LNCaP clone FGC (cell line): ENCODE data around the gene PXT1.

Source experiments
- DNase-seq: peaks from one replicate; pipeline ENCODE4 v3.0.0-alpha.2; 2011; ENCODE audit warnings: low read depth
- H3K4me3 ChIP-seq: 2 replicates; pipeline ENCODE4 v1.5.1; 2011; ENCODE audit warnings: mild to moderate bottlenecking, low read depth, low read length, control low read depth
- TF ChIP-seq, protein P1 (sequence below): IDR thresholded peaks from 2 replicates; pipeline ENCODE4 v1.5.1; 2012; ENCODE audit warnings: mild to moderate bottlenecking; ENCODE audit not compliant: control insufficient read depth, insufficient read depth; ENCODE audit errors: extremely low read depth

The PXT1 gene

GRCh38 chr6:36430351-36430750, 12.3 kb downstream of the PXT1 start:
- TF ChIP-seq, protein P1, sequence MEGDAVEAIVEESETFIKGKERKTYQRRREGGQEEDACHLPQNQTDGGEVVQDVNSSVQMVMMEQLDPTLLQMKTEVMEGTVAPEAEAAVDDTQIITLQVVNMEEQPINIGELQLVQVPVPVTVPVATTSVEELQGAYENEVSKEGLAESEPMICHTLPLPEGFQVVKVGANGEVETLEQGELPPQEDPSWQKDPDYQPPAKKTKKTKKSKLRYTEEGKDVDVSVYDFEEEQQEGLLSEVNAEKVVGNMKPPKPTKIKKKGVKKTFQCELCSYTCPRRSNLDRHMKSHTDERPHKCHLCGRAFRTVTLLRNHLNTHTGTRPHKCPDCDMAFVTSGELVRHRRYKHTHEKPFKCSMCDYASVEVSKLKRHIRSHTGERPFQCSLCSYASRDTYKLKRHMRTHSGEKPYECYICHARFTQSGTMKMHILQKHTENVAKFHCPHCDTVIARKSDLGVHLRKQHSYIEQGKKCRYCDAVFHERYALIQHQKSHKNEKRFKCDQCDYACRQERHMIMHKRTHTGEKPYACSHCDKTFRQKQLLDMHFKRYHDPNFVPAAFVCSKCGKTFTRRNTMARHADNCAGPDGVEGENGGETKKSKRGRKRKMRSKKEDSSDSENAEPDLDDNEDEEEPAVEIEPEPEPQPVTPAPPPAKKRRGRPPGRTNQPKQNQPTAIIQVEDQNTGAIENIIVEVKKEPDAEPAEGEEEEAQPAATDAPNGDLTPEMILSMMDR: no peak
- H3K4me3 ChIP-seq: no peak overlapping the region
- no peak for DNase-seq

DNA sequence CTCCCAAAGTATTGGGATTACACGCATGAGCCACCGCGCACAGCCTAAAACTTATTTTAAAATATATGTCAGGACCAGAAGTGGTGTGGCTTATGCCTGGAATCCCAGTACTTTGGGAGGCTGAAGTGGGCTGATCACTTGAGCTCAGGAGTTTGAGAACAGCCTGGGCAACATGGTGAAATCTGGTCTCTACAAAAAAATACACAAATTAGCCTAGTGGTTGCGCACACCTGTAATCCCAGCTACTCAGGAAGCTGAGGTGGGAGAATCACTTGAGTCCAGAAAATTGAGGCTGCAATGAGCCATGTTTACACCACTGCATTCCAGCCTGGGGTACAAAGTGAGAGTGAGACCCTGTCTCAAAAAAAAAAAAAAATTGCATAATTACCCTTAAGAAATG, 13.7 kb downstream of the PXT1 start:
- TF ChIP-seq, protein P1: peak; percentile 37
- H3K4me3 ChIP-seq: no peak overlapping the region
- no peak for DNase-seq

DNA sequence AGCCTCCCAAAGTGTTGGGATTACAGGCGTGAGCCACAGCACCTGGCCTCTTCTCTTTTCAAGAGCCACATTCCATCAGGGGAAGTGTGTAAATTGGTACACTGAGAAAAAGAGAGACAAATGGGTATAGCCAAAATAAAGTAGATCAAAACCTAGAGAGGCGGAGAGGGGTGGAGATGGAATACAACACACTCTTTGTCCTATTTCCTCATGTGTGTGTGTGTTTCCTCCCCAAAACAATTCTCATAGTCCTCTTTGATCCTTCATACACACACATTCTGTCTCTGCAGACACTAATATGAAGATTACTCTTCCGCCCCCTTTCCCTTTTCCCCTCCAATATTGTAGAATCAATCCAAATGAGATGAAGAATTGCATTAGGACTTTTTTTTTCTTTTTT, 16.0 kb downstream of the PXT1 start:
- no peak for DNase-seq
- TF ChIP-seq, protein P1: no peak
- no peak overlapping the region for H3K4me3 ChIP-seq

DNA sequence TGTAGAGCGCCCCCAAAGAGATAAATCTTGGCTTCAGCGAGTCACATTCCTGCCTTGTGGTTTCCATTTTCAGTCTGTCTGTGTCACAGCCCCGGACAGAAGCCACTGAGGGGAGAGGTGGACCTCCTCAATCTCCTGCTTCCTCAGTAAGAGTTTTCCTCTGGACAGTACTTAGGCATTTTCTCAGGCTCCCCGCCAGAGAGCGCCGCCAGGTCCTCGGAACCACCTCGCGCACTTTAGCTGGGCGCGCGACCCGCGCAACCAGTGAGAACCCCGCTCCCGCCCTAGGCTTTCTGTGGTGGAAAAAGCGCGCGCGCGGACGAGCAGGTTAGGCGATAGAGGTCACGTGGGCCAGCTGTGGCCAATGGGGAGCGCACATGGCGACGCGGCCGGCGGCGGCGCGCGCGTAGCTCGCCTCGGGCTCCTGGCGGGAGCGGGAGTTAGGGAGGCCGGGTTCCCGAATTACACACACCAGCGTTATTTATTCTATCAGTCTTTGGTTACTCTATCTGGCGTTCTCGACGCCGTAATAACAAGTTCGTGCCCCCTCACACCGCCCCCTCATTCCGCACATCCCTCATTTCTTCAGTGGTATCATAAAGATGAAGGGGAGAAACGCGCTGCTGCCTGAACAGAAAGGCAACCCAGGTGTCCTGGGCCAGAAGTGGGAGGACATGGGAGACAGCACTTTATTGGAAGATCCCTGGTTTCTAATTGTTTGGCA, 19.4 kb downstream of the PXT1 start:
- TF ChIP-seq, protein P1: peak; percentile 80
- peak; percentile 93 for DNase-seq
- H3K4me3 ChIP-seq: peak overlapping the region; percentile 56

GRCh38 chr6:36422714-36423100, 19.9 kb downstream of the PXT1 start:
- H3K4me3 ChIP-seq: peak overlapping the region; percentile 56
- DNase-seq: no peak
- TF ChIP-seq, protein P1: no peak

- no peak for DNase-seq
- H3K4me3 ChIP-seq: no peak overlapping the region
- TF ChIP-seq, protein P1: no peak
Measured at GRCh38 chr6:36419310-36419709, 23.3 kb downstream of the PXT1 start.

DNA sequence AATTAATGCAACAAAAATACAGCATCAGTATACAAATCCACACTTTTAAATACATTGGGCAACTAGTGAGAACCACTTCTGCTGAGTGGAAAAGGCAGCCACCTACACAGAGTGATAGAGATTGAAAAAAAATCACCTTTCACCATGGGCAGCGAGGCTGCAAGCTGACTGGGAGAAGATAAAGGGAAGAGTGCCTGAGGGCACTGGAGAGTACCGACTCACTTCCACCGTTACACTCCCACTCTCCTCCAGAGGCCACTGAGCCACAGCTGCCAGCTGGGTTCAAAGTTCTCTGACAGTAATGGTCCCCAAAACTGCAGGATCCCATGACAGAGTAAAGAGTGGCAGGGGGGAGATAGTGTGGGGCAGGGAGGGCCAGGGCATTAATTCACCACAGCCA, 24.1 kb downstream of the PXT1 start:
- no peak overlapping the region for H3K4me3 ChIP-seq
- TF ChIP-seq, protein P1: no peak
- no peak for DNase-seq
